Fibroblast of lung (primary cell): ENCODE data around the gene TSHZ1.

Experiments used
- CTCF ChIP-seq, 2 donors: IDR thresholded peaks in 1 of 2; conservative IDR thresholded peaks in 1 of 2; 1 replicate in 1 of 2; 2 replicates in 1 of 2; pipeline ENCODE4 v1.5.1; 2011 to 2012; ENCODE audit warnings: low read length in 2 of 2, control low read depth in 1 of 2, inconsistent platforms in 1 of 2, low read depth in 1 of 2, mild to moderate bottlenecking in 1 of 2
- EZH2 ChIP-seq: IDR thresholded peaks from 2 replicates; pipeline ENCODE4 v1.5.1; 2012; ENCODE audit warnings: low read length, control low read depth, mild to moderate bottlenecking; ENCODE audit errors: missing control alignments

GRCh38 chr18:75246721-75247610, 36.4 kb downstream of the TSHZ1 start:
- TF ChIP-seq CTCF (conservative IDR thresholded peaks at IDR 0.05 in 1 of 2, IDR thresholded peaks at IDR 0.05 in 1 of 2; ENCODE audit: low read depth in 1 of 2, low read length in 2 of 2) = no peak
- TF ChIP-seq EZH2 = no peak
